Fibroblast of pulmonary artery (primary cell): ENCODE measurements around the gene RPS16.

Experiments
- DNase-seq: peaks from one replicate; pipeline ENCODE4 v3.0.0-alpha.2; 2010; ENCODE audit warnings: low read depth
- H3K4me3 ChIP-seq: replicated peaks from 2 replicates; pipeline ENCODE4 v1.5.1; 2011; ENCODE audit warnings: low read depth, mild to moderate bottlenecking, control low read depth, low read length, moderate library complexity
- TF ChIP-seq, protein P1 (sequence below): IDR thresholded peaks from 2 replicates; pipeline ENCODE4 v1.5.1; 2011; ENCODE audit warnings: mild to moderate bottlenecking, control low read depth, low read length, inconsistent platforms; ENCODE audit errors: missing control alignments

RPS16 gene

GRCh38 chr19:39426170-39426569, 9.6 kb downstream of the RPS16 start:
- DNase-seq: no peak
- TF ChIP-seq, protein P1, sequence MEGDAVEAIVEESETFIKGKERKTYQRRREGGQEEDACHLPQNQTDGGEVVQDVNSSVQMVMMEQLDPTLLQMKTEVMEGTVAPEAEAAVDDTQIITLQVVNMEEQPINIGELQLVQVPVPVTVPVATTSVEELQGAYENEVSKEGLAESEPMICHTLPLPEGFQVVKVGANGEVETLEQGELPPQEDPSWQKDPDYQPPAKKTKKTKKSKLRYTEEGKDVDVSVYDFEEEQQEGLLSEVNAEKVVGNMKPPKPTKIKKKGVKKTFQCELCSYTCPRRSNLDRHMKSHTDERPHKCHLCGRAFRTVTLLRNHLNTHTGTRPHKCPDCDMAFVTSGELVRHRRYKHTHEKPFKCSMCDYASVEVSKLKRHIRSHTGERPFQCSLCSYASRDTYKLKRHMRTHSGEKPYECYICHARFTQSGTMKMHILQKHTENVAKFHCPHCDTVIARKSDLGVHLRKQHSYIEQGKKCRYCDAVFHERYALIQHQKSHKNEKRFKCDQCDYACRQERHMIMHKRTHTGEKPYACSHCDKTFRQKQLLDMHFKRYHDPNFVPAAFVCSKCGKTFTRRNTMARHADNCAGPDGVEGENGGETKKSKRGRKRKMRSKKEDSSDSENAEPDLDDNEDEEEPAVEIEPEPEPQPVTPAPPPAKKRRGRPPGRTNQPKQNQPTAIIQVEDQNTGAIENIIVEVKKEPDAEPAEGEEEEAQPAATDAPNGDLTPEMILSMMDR: no peak
- no peak overlapping the region for H3K4me3 ChIP-seq

DNA sequence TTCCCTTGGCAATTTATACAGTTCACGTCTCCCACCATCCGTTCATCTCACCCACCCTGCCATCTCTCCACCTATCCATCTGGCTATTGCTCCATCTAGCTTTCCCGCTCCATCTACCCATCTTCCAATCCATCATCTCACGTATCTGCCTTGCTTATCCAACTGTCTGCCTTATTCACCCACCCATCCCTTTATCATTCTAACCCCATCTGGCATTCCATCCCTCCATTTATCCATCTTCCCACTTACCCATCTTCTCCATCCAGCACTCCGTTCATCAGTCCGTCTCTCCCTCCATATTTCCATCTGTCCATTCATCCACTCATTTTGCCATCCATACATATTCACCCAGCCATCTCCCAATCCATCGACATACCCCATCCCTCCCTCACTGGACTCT, 10.0 kb downstream of the RPS16 start:
- H3K4me3 ChIP-seq: no peak overlapping the region
- no peak for DNase-seq
- TF ChIP-seq, protein P1: no peak

DNA sequence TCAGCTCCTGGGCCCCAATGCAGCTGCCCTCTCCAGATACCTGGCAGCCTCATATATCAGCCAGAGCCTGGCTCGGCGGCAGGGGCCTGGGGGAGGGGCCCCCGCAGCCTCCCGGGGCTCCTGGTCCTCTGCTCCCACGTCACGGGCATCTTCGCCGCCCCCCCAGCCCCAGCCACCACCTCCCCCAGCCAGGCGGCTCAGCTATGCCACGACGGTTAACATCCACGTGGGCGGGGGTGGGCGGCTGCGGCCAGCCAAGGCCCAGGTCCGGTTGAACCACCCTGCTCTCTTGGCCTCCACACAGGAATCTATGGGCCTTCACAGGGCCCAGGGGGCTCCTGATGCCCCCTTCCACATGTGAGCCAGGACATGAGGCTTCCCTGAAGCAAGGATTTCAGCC, 10.8 kb downstream of the RPS16 start:
- no peak for DNase-seq

DNA sequence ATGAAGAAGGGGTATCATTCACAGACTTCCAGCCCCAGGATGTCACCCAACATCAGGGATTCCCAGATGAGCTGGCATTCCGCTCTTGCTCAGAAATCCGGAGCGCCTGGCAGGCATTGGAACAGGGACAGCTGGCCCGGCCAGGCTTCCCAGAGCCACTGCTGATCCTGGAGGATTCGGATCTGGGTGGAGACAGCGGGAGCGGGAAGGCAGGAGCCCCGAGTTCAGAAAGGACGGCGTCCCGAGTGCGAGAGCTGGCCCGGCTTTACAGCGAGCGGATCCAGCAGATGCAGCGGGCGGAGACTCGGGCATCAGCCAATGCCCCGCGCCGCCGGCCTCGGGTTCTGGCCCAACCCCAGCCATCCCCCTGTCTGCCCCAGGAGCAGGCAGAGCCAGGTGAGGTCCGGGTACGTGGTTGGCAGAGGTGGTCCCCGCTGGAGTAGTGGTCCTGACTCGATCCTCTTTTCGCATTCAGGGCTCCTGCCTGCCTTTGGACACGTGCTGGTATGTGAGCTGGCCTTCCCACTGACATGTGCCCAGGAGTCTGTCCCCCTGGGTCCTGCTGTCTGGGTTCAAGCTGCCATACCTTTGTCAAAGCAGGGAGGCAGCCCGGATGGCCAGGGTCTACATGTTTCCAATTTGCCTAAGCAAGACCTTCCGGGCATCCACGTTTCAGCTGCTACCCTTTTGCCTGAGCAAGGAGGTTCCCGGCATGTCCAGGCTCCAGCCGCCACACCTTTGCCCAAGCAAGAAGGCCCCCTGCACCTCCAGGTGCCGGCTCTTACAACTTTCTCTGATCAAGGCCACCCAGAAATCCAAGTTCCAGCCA, 12.3 kb downstream of the RPS16 start:
- H3K4me3 ChIP-seq: no peak overlapping the region
- TF ChIP-seq, protein P1: no peak
- no peak for DNase-seq

More for the DNA sequence above, 10.8 kb downstream of the RPS16 start:
- TF ChIP-seq, protein P1: no peak
- H3K4me3 ChIP-seq: no peak overlapping the region

GRCh38 chr19:39422020-39422419, 13.7 kb downstream of the RPS16 start:
- no peak overlapping the region for H3K4me3 ChIP-seq

DNA sequence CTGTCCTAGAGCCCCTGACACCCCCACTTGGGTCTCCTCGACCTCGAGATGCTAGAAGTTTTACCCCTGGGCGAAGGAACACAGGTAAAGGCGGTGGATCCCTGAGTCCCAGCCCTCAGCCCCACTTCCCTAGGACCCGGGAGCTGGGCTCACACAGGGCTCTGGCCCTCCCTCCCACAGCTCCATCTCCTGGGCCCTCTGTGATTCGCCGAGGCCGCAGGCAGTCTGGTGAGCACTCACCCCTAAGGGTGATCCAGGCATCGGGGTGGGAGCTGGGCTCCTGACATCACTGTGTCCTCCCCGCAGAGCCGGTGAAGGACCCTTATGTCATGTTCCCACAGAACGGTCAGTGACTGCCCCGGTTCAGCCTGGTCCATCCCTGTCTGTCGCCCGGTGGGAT, 15.0 kb downstream of the RPS16 start:
- DNase-seq: no peak
- TF ChIP-seq, protein P1: no peak

More at GRCh38 chr19:39422020-39422419, 13.7 kb downstream of the RPS16 start:
- no peak for DNase-seq
- TF ChIP-seq, protein P1: no peak

GRCh38 chr19:39419003-39419402, 16.7 kb downstream of the RPS16 start:
- no peak for DNase-seq
- no peak overlapping the region for H3K4me3 ChIP-seq
- TF ChIP-seq, protein P1: no peak

More for the DNA sequence above, 15.0 kb downstream of the RPS16 start:
- H3K4me3 ChIP-seq: no peak overlapping the region
